ENCODE results near the gene S1PR3. TPM values are rescaled to one million over a fixed set of nuclear protein-coding genes. Genes with fewer than 3 reads are reported as not detected.

The S1PR3 gene
- polyA plus RNA-seq, 2 of the 4 experiments (the other 2 are of a cell fraction) = 26.4 to 33.7 TPM

DNA sequence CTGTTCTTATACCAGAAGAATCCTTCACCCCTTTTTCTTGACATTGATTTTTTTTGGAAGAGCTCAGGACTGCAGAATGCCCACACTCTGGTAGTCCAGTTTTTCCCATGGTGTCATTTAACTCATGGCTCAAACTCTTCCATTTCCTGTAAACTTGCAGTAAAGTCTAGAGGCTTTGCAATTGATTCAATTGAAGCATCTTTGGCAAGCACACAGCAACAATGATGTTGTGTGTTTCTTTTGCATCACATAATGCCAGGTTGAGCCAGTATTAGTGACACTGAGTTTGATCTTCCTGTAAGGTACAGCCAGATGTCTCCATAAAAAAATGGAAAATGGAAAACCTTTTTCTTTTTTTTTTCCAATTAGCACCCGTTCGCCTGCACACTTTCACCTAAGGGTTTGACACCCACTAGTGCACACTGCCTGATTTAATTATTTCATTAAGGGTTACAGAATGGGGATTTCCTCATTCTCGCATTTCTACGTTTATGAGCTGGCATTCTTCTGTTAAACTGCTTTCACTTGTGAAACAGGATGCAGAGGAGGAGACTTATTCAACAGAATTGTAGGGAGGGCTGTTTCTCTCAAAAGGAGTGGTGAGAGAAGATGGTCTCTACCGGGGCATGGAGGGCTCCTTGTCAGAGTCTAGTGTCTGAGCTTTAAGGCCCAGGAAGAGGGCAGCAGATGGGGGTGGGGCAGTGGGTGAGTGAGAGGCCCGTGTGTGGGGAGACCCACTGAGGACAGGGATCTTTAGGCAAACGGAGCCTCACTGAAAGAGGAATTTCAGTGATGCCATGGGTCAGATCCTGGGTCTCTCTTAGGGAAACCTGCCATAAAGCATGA lies 2.2 kb upstream of the S1PR3 start:
- Histone ChIP-seq H3K4me1 (peaks cover 16% of the 10 kb centered on the region), H3K4me3 (no peak overlapping the region), H3K4me2 (no peak overlapping the region), H3K27ac (no peak overlapping the region), H3K9me3 (no peaks in the 10 kb centered on the region)
- DNase-seq (ENCODE audit: low read depth in 1 of 2, low spot score in 1 of 2) (no peak), ATAC-seq (no peak), FAIRE-seq (no peak)
- ChIA-PET POLR2A (no interaction called here), CTCF (interaction anchor here (1.5 kb wide), 1 partner anchor 12 kb away, joined by 3 read pairs; no protein-coding TSS in a partner anchor)
- TF ChIP-seq MAZ (IDR thresholded peaks at IDR 0.05; ENCODE audit: borderline replicate concordance, low read depth, low read length) = no peak
- TF ChIP-seq BHLHE40 (IDR thresholded peaks at IDR 0.05; ENCODE audit: low read depth, low read length) = no peak
- no peak for TF ChIP-seq POLR2AphosphoS2 (conservative IDR thresholded peaks at IDR 0.05; ENCODE audit: low read length)
- 78% methylated on average over 7 of the region's 7 CpGs for WGBS (ENCODE audit: missing lambda C conversion rate)

- 86% methylated on average over 24 of the region's 25 CpGs for WGBS (ENCODE audit: missing lambda C conversion rate)
These were observed 1.1 kb upstream of the S1PR3 start for GRCh38 chr9:88990041-88990728.

DNA sequence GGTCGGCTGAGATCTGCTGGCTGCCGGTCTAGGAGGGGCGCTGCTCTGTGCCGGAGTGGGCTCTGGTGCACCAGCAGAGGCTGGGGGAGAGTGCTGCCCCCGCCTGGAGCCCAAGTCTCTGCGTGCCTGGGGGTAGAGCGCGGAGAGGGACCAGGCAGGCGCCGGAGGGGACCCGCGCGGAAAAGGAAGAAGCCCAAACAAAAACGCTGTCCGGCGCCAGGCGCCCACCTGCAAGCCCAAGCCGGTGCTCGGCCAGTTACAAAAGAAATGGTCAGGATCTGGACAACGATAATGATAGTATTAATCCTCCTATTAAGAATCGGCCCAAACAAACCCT lies 571 bp upstream of the S1PR3 start:
- TF ChIP-seq RFX5 (IDR thresholded peaks at IDR 0.05) (no peak), GATA3 (IDR thresholded peaks at IDR 0.05; ENCODE audit: borderline replicate concordance) (no peak), SREBF2 (IDR thresholded peaks at IDR 0.05) (no peak), HOXB13 (CRISPR knock-in tag; IDR thresholded peaks at IDR 0.05; ENCODE audit: low read depth) (no peak), CHD2 (IDR thresholded peaks at IDR 0.05; ENCODE audit: low read length, partially characterized antibody) (no peak), CTCF (IDR thresholded peaks at IDR 0.05) (no peak), BHLHE40 (IDR thresholded peaks at IDR 0.05; ENCODE audit: low read depth, low read length) (no peak), EHF (CRISPR knock-in tag; IDR thresholded peaks at IDR 0.05) (no peak), NFE2L2 (conservative IDR thresholded peaks at IDR 0.05; ENCODE audit: low read length) (no peak), PHF8 (IDR thresholded peaks at IDR 0.05; ENCODE audit: borderline replicate concordance, low read depth) (no peak)
- ChIA-PET CTCF (interaction anchor here (0.6 kb wide), 1 partner anchor 22 kb away, joined by 3 read pairs; no protein-coding TSS in a partner anchor), POLR2A (interaction anchor here (0.6 to 1.2 kb wide), 3 partner anchors 69 to 213 kb away, joined by 3 read pairs; no protein-coding TSS in a partner anchor)
- Histone ChIP-seq H3K9me3 (no peaks in the 10 kb centered on the region), H3K4me1 (peaks cover 24% of the 10 kb centered on the region), H3K4me3 (peak overlapping the region; percentile 84), H3K27ac (peak overlapping the region; percentile 85 to 94), H3K4me2 (peak overlapping the region; percentile 59)
- FAIRE-seq (no peak), ATAC-seq (peak; percentile 25 to 47; a peak in 4 of 6 replicates), DNase-seq (ENCODE audit: low read depth in 1 of 2, low spot score in 1 of 2) (peak in 1 of 2 experiments; percentile 17)
- 72% methylated on average over 21 of the region's 21 CpGs for WGBS (ENCODE audit: missing lambda C conversion rate)

More at GRCh38 chr9:88990041-88990728, 1.1 kb upstream of the S1PR3 start:
- Histone ChIP-seq H3K4me2 (peak overlapping the region; percentile 59; the same call in 2 of the 3 replicates), H3K27ac (peak overlapping the region in 1 of 2 experiments; percentile 94; a peak in 2 of 6 replicates), H3K4me1 (peaks cover 24% of the 10 kb centered on the region), H3K9me3 (no peaks in the 10 kb centered on the region), H3K4me3 (no peak overlapping the region)
- ATAC-seq (no peak), FAIRE-seq (no peak), DNase-seq (ENCODE audit: low read depth in 1 of 2, low spot score in 1 of 2) (no peak)
- CTCF ChIA-PET = interaction anchor here (0.6 to 1.5 kb wide), 2 partner anchors 11 to 22 kb away, joined by 3 read pairs; no protein-coding TSS in a partner anchor
- POLR2A ChIA-PET = no interaction called here
- TF ChIP-seq ZC3H11A (IDR thresholded peaks at IDR 0.05) = no peak
- no peak for TF ChIP-seq FOSB (CRISPR knock-in tag; IDR thresholded peaks at IDR 0.05)
- TF ChIP-seq RARB (CRISPR knock-in tag; IDR thresholded peaks at IDR 0.05) = no peak
- TF ChIP-seq BCL3 (IDR thresholded peaks at IDR 0.05) = no peak
- no peak for TF ChIP-seq RAD21 (conservative IDR thresholded peaks at IDR 0.05 in 1 of 2, IDR thresholded peaks at IDR 0.05 in 1 of 2)

All from A549 (cell line).